ENCODE measurements around the gene DCN. TPM values are rescaled to one million over a fixed set of nuclear protein-coding genes. Genes with fewer than 3 reads are reported as not detected.

Gene DCN
- total and polyA plus RNA-seq, 8 donors = 966 to 2,064 (median 1,730) TPM

GRCh38 chr12:91154131-91154530 lies 28.5 kb downstream of the DCN start:
- peaks cover 0 to 6% of the 10 kb centered on the region in 2 donors for H3K36me3 ChIP-seq
- no peaks in the 10 kb centered on the region for H3K27me3 ChIP-seq
- ATAC-seq (no peak), DNase-seq (no peak)
- intact Hi-C loops (cut with DNase I) = no loop called here
- H3K4me3 ChIP-seq = no peak overlapping the region
- TF ChIP-seq CTCF (IDR thresholded peaks at IDR 0.05) = no peak
- H3K9me3 ChIP-seq = no peaks in the 10 kb centered on the region
- H3K4me1 ChIP-seq = no peaks in the 10 kb centered on the region
- no peak overlapping the region for H3K27ac ChIP-seq

GRCh38 chr12:91144053-91144452 lies 38.6 kb downstream of the DCN start:
- H3K27ac ChIP-seq = no peak overlapping the region
- DNase-seq (no peak), ATAC-seq (no peak)
- no peak overlapping the region for H3K4me3 ChIP-seq
- H3K36me3 ChIP-seq = no peaks in the 10 kb centered on the region
- H3K9me3 ChIP-seq = no peaks in the 10 kb centered on the region
- intact Hi-C loops (cut with DNase I) = no loop called here
- no peaks in the 10 kb centered on the region for H3K27me3 ChIP-seq
- H3K4me1 ChIP-seq = no peaks in the 10 kb centered on the region
- no peak for TF ChIP-seq CTCF (IDR thresholded peaks at IDR 0.05)

- Histone ChIP-seq H3K4me3 (no peak overlapping the region), H3K27ac (peak overlapping the region in 1 of 2 donors; percentile 68), H3K9me3 (no peaks in the 10 kb centered on the region), H3K36me3 (no peaks in the 10 kb centered on the region), H3K4me1 (no peaks in the 10 kb centered on the region), H3K27me3 (no peaks in the 10 kb centered on the region)
- intact Hi-C loops (cut with DNase I) = no loop called here
- TF ChIP-seq CTCF (IDR thresholded peaks at IDR 0.05) = no peak
- no peak for ATAC-seq
- no peak for DNase-seq
These were observed 39.4 kb downstream of the DCN start for GRCh38 chr12:91143206-91143605.

- ATAC-seq (peak; percentile 71), DNase-seq (peak in 2 of 4 donors; percentile 70 to 83)
- H3K27ac ChIP-seq = peak overlapping the region in 1 of 2 donors; percentile 74
- no peak overlapping the region for H3K4me3 ChIP-seq
- intact Hi-C loops (cut with DNase I) = no loop called here
- no peak for TF ChIP-seq CTCF (IDR thresholded peaks at IDR 0.05)
- no peaks in the 10 kb centered on the region for H3K9me3 ChIP-seq
- no peaks in the 10 kb centered on the region for H3K36me3 ChIP-seq
- H3K27me3 ChIP-seq = no peaks in the 10 kb centered on the region
- no peaks in the 10 kb centered on the region for H3K4me1 ChIP-seq
These were observed 40.4 kb downstream of the DCN start for GRCh38 chr12:91142221-91142631.

- Histone ChIP-seq H3K9me3 (no peaks in the 10 kb centered on the region), H3K36me3 (no peaks in the 10 kb centered on the region), H3K4me3 (no peak overlapping the region), H3K4me1 (no peaks in the 10 kb centered on the region), H3K27ac (peak overlapping the region; percentile 11 to 74), H3K27me3 (no peaks in the 10 kb centered on the region)
- DNase-seq (peak in 2 of 4 donors; percentile 88 to 90), ATAC-seq (peak; percentile 68)
- no peak for TF ChIP-seq CTCF (IDR thresholded peaks at IDR 0.05)
- intact Hi-C loops (cut with DNase I) = no loop called here
These were observed 42.3 kb downstream of the DCN start for GRCh38 chr12:91140026-91140931.
